ENCODE data around the gene USP22.
"Not testable (repeated sequence)": the region's sequence is repeated elsewhere in the genome, so short reads cannot be mapped to it uniquely, and the experiment has no call there.

USP22 gene

GRCh38 chr17:20986767-20987510, 55.9 kb downstream of the USP22 start:
- DNase-seq = no peak

- DNase-seq = no peak
Observed at GRCh38 chr17:20983359-20983637, 59.5 kb downstream of the USP22 start.

DNA sequence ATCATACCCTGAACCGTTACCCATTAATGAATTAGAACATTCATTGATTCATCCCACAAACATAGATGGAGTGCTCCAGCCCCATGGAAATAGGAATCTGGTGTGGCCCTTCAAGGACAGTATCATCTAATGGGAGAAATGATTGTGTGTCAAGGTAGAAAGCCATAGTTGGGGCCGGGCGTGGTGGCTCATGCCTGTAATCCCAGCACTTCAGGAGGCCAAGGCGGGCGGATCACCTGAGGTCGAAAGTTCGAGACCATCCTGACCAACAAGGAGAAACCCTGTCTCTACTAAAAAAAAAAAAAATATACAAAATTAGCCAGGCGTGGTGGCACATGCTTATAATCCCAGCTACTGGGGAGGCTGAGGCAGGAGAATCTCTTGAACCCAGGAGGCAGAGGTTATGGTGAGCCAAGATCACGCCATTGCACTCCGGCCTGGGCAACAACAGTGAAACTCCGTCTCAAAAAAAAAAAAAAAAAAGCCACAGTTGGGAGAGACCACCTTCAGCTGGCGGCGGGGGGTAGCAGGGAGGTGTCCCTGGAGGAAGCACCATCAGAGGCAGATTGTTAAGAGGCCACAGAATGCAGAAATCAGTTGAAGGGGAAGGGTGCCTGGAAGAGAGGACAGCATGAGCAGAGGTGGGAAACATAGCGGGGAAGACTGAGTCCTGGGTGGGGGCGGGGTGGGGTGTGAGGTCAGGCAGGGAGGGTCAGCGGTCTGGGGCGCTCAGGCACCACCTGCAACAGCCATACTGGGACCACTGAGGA, 60.0 kb downstream of the USP22 start:
- DNase-seq = no peak

DNA sequence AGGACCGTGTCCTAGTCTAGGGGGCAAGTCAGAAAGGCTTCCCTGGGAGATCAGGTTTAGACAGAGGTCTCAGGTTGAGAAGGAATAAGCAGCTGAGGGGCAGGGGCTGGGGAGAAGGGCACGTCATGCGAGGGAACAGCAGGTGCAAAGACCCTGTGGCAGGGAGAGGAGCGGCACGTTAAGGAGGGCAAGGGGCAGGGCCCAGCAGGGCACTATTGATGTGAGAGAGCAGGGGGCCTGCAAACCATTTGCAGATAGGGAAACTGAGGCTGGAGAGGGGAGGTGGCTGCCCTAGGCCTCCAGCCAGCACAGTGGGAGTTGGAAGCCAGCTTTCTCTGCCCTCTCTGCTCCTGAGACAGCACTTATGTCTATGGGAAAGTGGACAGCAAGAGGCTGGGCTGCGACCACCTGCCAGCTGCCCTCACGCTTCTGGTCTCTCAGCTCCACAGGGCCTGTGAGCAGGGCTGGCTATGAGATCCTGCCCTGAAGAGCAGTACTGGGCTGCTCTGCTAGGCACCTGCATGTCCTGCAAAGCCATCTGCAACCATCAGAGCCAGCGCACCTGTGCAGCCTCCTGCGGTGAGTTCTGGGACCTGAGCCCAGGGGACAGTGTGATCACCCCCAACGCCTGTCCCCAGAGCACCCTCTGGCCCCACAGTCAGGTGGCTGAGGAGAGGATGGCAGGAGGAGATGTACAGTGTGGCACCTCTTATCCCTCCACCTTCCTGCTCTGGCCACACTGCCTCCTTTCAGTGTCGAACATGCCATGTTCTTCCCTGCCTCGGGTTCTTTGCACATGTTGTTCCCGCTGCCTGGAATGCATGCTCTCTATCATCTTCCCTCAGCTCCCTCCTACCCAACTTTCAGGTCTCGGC, 61.5 kb downstream of the USP22 start:
- no peak for DNase-seq

GRCh38 chr17:20979792-20980083, 63.1 kb downstream of the USP22 start:
- DNase-seq = no peak

- DNase-seq = not testable (repeated sequence)
Observed at GRCh38 chr17:20979007-20979791, 63.6 kb downstream of the USP22 start.

DNA sequence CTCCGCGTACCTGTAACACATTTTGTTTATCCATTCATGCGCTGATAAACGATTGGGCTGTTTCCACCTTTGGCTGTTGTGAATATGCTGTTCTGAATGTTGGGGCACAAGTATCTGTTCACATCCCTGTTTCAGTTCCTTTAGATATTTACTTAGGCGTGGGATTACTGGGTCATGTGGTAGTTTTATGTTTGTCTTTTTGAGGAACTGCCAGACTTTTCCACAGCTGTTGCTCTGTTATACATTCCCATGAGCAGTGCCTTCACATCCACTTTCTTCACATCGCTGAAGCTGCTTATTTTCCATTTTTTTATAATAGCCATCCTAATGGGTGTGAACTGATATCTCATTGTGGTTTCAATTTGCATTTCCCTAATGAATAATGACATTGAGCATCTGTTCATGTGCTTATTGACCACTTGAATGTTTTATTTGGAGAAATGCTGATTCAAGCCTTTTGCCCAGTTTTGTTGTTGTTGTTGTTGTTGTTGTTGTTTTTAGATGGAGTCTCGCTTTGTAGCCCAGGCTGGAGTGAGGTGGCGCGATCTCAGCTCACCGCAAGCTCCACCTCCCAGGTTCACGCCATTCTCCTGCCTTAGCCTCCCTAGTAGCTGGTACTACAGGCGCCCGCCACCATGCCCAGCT, 65.1 kb downstream of the USP22 start:
- not testable (repeated sequence) for DNase-seq

GRCh38 chr17:20975566-20975965, 67.2 kb downstream of the USP22 start:
- no peak for DNase-seq

DNA sequence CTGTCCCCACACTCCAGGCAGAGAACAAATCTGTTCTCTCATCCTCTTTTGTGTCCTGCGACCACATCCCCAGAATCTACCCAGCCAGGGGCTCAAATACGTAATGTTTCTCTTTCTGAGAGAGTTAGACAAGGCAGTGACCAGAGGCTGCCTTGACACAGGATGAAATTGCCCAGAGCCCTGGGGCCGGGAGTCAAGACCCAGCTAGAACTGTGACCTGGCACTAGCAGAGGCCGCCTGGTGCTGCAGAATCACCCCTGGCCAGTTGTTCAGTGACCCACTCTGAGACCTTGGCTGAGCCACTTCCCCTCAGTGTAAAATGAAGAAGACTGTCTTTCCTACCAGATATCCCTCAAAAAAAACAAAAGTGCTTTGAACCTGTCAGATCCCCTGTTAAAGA, 72.5 kb downstream of the USP22 start:
- no peak for DNase-seq

- DNase-seq = no peak
Observed at GRCh38 chr17:20968913-20969616, 73.7 kb downstream of the USP22 start.

DNA sequence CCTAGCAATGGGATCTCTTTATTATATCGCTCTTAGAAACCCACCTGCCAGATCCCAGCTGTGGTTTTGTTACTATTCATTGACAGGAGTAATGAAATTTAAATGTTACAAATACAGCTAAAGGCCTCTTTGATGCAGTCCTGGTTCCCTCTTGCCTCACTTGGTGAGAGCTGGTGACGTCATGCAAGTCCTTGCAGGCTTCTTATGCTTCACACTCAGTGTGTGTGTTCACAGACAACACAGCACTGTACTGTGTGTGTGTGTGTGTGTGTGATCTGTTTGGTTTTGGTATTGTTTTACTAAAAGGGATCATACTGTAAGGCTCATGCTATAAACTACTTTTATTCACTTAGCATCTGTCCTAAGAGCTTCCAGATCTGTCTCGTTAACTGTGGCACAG, 75.0 kb downstream of the USP22 start:
- DNase-seq = no peak

DNA sequence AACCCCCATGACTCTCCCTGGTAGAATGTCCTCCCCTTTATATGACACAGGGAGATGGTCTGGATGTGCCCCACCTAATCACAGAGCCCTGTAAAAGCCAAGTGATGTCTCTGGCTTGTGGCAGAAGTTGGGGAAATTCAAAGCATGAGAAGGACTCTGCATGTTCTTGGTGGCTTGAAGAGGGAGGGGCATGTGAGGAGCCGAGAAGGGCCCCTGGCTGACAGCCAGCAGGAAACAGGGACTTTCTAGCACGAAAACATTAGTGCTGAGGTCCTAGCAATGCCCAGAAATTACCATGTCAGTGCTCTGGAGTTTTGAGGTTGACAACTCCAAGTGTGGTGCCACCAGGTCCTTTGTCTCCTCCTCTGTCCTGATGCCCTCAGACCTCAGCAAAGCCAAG, 75.9 kb downstream of the USP22 start:
- DNase-seq = no peak

- peak; percentile 77 for DNase-seq
Observed at GRCh38 chr17:20965492-20965891, 77.3 kb downstream of the USP22 start.

DNA sequence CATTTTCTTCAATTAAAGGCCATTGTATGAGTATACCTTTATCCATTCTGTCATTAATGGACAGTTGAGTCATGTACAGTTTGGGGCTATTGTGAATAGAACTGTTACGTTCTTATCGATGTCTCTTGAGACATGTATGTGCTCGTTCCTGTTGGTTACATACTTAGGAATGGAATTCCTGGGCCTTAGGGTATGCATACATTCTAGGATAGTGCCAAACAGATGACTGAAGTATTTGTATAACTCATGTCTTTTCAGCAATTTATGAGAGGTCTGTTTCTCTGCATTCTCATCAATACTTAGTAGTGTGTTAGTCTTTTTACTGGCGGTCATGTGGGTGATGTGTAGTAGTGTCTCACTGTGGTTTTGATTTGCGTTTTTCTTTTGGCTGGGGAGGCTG, 81.2 kb downstream of the USP22 start:
- no peak for DNase-seq

GRCh38 chr17:20960871-20961270, 81.9 kb downstream of the USP22 start:
- no peak for DNase-seq

- DNase-seq = peak; percentile 25
Observed at GRCh38 chr17:20955427-20956323, 87.1 kb downstream of the USP22 start.

DNA sequence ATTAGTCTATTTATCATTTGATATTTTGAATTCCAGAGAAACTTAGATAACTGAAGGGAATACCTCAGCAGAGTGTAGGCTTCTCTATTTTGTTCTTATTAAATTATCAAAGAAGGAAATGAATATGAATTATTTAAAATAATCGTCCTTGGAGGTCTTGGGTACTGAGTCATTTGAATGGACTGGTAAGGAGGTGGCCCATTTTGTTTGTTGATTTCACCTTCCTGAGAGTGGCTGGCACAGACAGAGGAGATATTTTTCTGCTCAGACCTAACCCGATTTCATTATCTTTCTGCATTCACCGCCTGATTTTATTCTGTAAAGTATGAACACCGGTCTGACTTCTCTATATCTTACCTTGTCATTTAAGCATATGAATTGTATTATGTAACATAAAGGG, 88.0 kb downstream of the USP22 start:
- DNase-seq = peak; percentile 5

DNA sequence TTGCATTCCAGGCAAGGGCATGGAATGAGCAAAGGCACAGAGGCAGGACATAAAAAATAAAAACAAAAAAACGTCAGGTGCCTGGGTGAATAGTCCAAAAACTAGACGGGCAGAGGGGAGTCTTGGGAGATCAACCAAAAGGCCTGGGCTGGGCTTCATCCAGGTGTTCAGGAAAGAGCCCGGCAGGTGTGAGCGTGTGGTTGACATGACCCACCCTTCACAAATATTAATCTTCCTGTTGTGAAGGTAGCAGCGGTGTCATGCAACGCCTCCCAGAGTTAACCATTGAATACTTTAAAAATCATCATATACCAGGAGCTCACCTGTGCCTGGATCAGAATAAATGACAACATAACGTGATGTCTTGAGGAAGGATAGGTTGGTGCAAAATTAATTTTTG, 90.6 kb downstream of the USP22 start:
- peak; percentile 95 for DNase-seq
